Lung (tissue), 12 donors: Measurements from ENCODE around the gene PDLIM1. TPM values are rescaled to one million over a fixed set of nuclear protein-coding genes. Genes with fewer than 3 reads are reported as not detected.

Source experiments
- ATAC-seq: fragments of 200-7000 bp; cut with Tn5 transposase; one replicate; pipeline ENCODE4 v1.9.1; 2020; ENCODE audit warnings: moderate number of reproducible peaks; ENCODE audit not compliant: insufficient read depth, low FRiP score
- DNase-seq, 3 donors: peaks; one replicate each; pipeline ENCODE4 v3.0.0-alpha.2; 2013 to 2017
- H3K27ac ChIP-seq, 2 donors: one replicate each; pipeline ENCODE4 v1.5.1; 2013; ENCODE audit warnings: mild to moderate bottlenecking in 2 of 2, moderate library complexity in 2 of 2, control low read depth in 1 of 2, inconsistent platforms in 1 of 2, low read depth in 1 of 2, low read length in 1 of 2
- H3K27me3 ChIP-seq, 3 donors: one replicate each; pipeline ENCODE4 v1.5.1; 2013; ENCODE audit warnings: low read length in 2 of 3; ENCODE audit not compliant: control insufficient read depth in 3 of 3, insufficient read depth in 3 of 3
- H3K36me3 ChIP-seq, 4 donors: one replicate each; pipeline ENCODE4 v1.5.1; 2013; ENCODE audit warnings: low read length in 4 of 4, mild to moderate bottlenecking in 1 of 4, moderate library complexity in 1 of 4; ENCODE audit not compliant: control insufficient read depth in 4 of 4, insufficient read depth in 4 of 4
- H3K4me1 ChIP-seq, 5 donors: one replicate each; pipeline ENCODE4 v1.5.1; 2013; ENCODE audit warnings: low read length in 5 of 5, mild to moderate bottlenecking in 2 of 5, moderate library complexity in 1 of 5; ENCODE audit not compliant: control insufficient read depth in 5 of 5, insufficient read depth in 5 of 5
- H3K4me3 ChIP-seq: one replicate; pipeline ENCODE4 v1.5.1; 2013; ENCODE audit warnings: mild to moderate bottlenecking, control low read depth, moderate library complexity
- H3K9ac ChIP-seq, 2 donors: one replicate each; pipeline ENCODE4 v1.5.1; 2013; ENCODE audit warnings: low read length in 2 of 2, control low read depth in 1 of 2; ENCODE audit not compliant: insufficient read depth in 1 of 2
- H3K9me3 ChIP-seq, 4 donors: one replicate each; pipeline ENCODE4 v1.5.1; 2013; ENCODE audit warnings: low read length in 3 of 4, mild to moderate bottlenecking in 1 of 4, moderate library complexity in 1 of 4; ENCODE audit not compliant: control insufficient read depth in 4 of 4, insufficient read depth in 3 of 4
- WGBS, 2 donors: extraction: QIAGEN DNeasy Blood & Tissue Kit; methylation state at CpG; one replicate each; pipeline ENCODE4 v1.1.7; 2013; 5-methylcytosine and 5-hydroxymethylcytosine counted together
- polyA plus RNA-seq, 2 donors: library from polyadenylated mRNA; stranded (reverse); fragments of 200-250 nt; gene quantifications; one replicate each; pipeline ENCODE4 v1.2.1, GENCODE V29; 2013
- total RNA-seq, 2 donors: library from RNA; depleted of rRNA in 1 of 2; stranded (reverse); fragments of >200 nt in 1 of 2; gene quantifications; one replicate each; pipeline ENCODE4 v1.2.1, GENCODE V29; 2014 to 2021
- TF ChIP-seq, protein P1 (sequence below): IDR thresholded peaks from 2 replicates; pipeline ENCODE4 v1.5.1; 2012; ENCODE audit warnings: mild to moderate bottlenecking; ENCODE audit errors: control extremely low read depth, extremely low read depth
- donor health status: control.
- donor health status: control.
- donor health status: Bipolar disorder and iron deficiency.
- donor health status: healthy.
- donor health status: DM: yes; HTN: yes; CAD: no.

PDLIM1 gene
- total and polyA plus RNA-seq, 4 donors = 61.4 to 243 (median 178) TPM

- TF ChIP-seq, protein P1, sequence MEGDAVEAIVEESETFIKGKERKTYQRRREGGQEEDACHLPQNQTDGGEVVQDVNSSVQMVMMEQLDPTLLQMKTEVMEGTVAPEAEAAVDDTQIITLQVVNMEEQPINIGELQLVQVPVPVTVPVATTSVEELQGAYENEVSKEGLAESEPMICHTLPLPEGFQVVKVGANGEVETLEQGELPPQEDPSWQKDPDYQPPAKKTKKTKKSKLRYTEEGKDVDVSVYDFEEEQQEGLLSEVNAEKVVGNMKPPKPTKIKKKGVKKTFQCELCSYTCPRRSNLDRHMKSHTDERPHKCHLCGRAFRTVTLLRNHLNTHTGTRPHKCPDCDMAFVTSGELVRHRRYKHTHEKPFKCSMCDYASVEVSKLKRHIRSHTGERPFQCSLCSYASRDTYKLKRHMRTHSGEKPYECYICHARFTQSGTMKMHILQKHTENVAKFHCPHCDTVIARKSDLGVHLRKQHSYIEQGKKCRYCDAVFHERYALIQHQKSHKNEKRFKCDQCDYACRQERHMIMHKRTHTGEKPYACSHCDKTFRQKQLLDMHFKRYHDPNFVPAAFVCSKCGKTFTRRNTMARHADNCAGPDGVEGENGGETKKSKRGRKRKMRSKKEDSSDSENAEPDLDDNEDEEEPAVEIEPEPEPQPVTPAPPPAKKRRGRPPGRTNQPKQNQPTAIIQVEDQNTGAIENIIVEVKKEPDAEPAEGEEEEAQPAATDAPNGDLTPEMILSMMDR = no peak
- H3K4me3 ChIP-seq = no peak overlapping the region
- H3K4me1 ChIP-seq = peaks cover 0 to 3% (median 0%) of the 10 kb centered on the region in 5 donors
- H3K27me3 ChIP-seq = no peaks in the 10 kb centered on the region
- peaks cover 0 to under 1% (median 0%) of the 10 kb centered on the region in 4 donors for H3K9me3 ChIP-seq
- 90 to 91% methylated on average over 12 of the region's 12 CpGs for WGBS, 2 donors
- ATAC-seq = no peak
- peak in 1 of 3 donors; percentile 3 for DNase-seq
- no peak overlapping the region for H3K9ac ChIP-seq
- H3K27ac ChIP-seq = no peak overlapping the region
- peaks cover 10 to 42% (median 26%) of the 10 kb centered on the region in 4 donors for H3K36me3 ChIP-seq
Observed at GRCh38 chr10:95237376-95238170, 53.2 kb downstream of the PDLIM1 start.

DNA sequence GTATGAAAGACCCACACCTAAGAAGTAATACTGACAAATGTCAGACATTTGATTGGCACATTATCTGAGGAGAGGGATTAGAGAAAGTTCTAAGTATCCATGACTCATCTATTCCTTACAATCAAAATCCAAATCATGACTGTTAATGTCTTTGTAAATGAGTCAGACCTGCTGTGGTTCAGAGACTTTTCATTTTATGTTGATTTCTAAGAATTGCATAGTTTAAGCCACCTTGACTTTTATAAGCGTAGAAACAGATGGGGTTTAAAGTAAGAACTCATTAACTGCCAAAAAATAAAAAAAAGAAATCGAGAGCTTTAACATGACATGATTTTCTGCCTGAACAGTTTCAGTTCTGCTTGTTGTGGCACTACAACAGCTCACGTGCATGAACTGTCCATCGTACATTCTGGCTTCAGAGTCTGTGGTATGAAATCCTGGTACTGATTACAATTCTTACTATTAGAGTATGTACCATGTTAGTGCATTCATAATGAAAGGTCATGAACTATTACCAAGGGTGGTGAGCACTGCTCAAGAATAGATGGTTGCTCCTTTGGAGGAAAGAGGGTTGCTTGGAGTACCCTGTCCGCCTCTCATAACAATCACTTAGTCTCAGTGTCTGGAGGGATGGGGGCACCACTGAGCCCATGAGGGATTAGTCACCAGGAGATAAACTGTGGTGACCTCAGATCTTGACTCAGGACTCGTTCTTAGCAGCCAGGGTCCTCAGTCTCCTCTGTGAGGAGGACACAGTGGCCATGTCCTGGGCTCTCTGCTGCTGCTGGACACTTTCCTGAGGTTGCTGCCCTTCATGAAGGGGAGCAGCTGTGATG is 54.5 kb downstream of the PDLIM1 start:
- no peak overlapping the region for H3K27ac ChIP-seq
- no peaks in the 10 kb centered on the region for H3K27me3 ChIP-seq
- peaks cover 0 to 4% (median 0%) of the 10 kb centered on the region in 5 donors for H3K4me1 ChIP-seq
- ATAC-seq (no peak), DNase-seq (no peak)
- peaks cover 10 to 33% (median 24%) of the 10 kb centered on the region in 4 donors for H3K36me3 ChIP-seq
- H3K9me3 ChIP-seq = peaks cover 0 to 3% (median 0%) of the 10 kb centered on the region in 4 donors
- WGBS, 2 donors = 77 to 81% methylated on average over 6 of the region's 6 CpGs
- H3K4me3 ChIP-seq = no peak overlapping the region
- no peak overlapping the region for H3K9ac ChIP-seq
- TF ChIP-seq, protein P1 = no peak

GRCh38 chr10:95235676-95236067 is 55.1 kb downstream of the PDLIM1 start:
- ATAC-seq = no peak
- Histone ChIP-seq H3K9ac (no peak overlapping the region), H3K36me3 (peaks cover 10 to 30% (median 24%) of the 10 kb centered on the region in 4 donors), H3K27ac (no peak overlapping the region), H3K27me3 (no peaks in the 10 kb centered on the region), H3K4me1 (peaks cover 0 to 7% (median 0%) of the 10 kb centered on the region in 5 donors), H3K4me3 (no peak overlapping the region), H3K9me3 (peaks cover 0 to 6% (median 0%) of the 10 kb centered on the region in 4 donors)
- TF ChIP-seq, protein P1 = no peak
- 71 to 81% methylated on average over 3 of the region's 3 CpGs for WGBS, 2 donors
- DNase-seq = no peak
